OCI-LY7 (cell line): Measurements from ENCODE around the gene MGRN1.

ENCODE experiments used
- CTCF ChIP-seq: fragments of 200-600 bp; sonication (generic); conservative IDR thresholded peaks from 2 replicates; pipeline ENCODE4 v1.5.1; 2014; ENCODE audit warnings: mild to moderate bottlenecking, antibody characterized with exemption, low read length, moderate library complexity, mixed read lengths
- EZH2phosphoT487 ChIP-seq: fragments of 200-600 bp; sonication (generic); IDR thresholded peaks from 2 replicates; pipeline ENCODE4 v1.6.1; 2018; ENCODE audit warnings: low read depth, borderline replicate concordance, mild to moderate bottlenecking, mixed run types, antibody characterized with exemption, low read length, moderate library complexity, mixed read lengths

- TF ChIP-seq CTCF (no peak), EZH2phosphoT487 (no peak)
These were observed 16.7 kb downstream of the MGRN1 start for GRCh38 chr16:4641306-4641687.
